ENCODE results near the gene LSM3.

The LSM3 gene

DNA sequence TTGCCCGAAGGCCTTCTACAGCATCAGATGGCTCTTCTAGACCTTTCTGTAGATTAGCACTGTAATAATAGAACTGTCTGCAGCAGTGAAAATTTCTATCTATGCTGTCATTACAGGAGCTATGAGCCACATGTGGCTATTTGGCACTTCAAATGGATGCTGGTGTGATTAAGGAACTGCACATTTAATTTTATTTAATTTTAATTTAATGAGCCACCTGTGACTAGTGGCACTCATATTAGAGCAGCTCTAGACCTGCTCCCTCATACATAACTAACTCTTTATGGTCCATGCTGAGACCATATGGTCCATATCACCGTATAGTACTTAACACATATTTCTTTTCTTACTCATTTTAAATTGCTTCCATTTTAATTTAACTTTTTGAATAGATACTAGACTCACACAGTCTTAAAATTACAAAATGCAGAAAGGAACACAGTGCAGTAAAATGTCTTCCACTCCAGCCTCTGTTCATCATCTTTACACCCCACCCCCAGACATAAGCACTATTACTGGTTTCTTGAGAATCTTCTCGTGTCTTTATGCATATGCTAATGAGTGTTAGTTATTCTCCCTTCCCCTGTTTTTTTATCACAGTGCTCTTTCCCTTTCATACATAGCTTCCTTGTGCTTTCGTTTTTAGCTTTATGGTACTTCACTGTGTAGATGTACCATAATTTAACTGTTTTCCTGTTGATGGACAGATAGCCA lies 9.6 kb downstream of the LSM3 start:
- no peaks in the 10 kb centered on the region for H3K27me3 ChIP-seq (ENCODE audit: control insufficient read depth, insufficient read depth, low read length, poor library complexity, severe bottlenecking)
- H3K4me3 ChIP-seq (ENCODE audit: insufficient read depth, low read depth, low read length), result no peak overlapping the region
- H3K36me3 ChIP-seq (ENCODE audit: control insufficient read depth, insufficient read depth, low read length), result peaks cover 6% of the 10 kb centered on the region
- H3K27ac ChIP-seq (ENCODE audit: insufficient read depth, low read depth, low read length, poor library complexity, severe bottlenecking), result no peak overlapping the region
- no peaks in the 10 kb centered on the region for H3K9me3 ChIP-seq (ENCODE audit: control insufficient read depth, low read length)
- 89 to 95% methylated on average over 3 of the region's 4 CpGs for WGBS, 2 experiments
- no peaks in the 10 kb centered on the region for H3K4me1 ChIP-seq (ENCODE audit: control insufficient read depth, insufficient read depth, low read length)

DNA sequence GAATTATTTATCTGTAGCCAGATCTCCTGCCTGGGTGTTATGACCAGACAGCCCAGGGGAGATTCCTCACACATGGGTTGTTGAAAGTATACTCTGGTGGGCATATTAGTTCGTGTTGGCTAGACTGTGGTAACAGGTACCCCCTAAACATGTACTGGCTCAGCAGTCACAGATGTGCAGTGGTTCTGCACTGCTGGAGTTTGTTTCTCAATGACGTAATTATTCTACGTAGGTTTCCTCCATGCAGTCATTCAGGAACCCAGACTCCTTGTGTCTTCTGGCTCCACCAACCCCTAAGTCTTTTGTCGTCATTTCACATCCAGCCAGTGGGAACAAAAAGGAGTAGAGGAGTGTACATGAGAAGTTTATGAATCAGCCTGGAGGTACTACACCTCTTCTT lies 16.2 kb downstream of the LSM3 start:
- Histone ChIP-seq H3K27ac (ENCODE audit: insufficient read depth, low read depth, low read length, poor library complexity, severe bottlenecking) (no peak overlapping the region), H3K9me3 (ENCODE audit: control insufficient read depth, low read length) (no peaks in the 10 kb centered on the region), H3K4me3 (ENCODE audit: insufficient read depth, low read depth, low read length) (no peak overlapping the region), H3K27me3 (ENCODE audit: control insufficient read depth, insufficient read depth, low read length, poor library complexity, severe bottlenecking) (no peaks in the 10 kb centered on the region), H3K36me3 (ENCODE audit: control insufficient read depth, insufficient read depth, low read length) (peaks cover 7% of the 10 kb centered on the region), H3K4me1 (ENCODE audit: control insufficient read depth, insufficient read depth, low read length) (no peaks in the 10 kb centered on the region)
- 97% methylated on average over 4 of the region's 4 CpGs for WGBS, 2 experiments

DNA sequence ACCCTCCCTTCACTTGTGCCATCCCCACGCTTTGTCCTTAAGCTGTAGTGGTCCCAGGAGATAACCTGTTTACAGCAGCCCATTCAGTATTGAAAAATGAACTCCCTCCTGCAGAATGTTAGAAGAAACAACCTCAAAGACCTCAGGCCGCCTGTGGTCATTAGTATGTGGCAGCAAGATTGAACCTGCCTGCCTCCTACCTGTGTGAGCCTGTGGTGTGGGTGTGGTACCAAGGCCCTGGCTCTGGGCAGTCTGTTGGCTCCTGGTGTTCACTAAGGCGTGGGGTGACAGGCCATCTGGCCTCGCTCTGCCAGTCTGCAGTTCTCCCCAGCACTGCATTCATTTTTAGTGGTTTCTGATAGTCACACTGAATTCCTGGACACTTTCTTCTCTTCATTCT lies 21.0 kb downstream of the LSM3 start:
- Histone ChIP-seq H3K27me3 (ENCODE audit: control insufficient read depth, insufficient read depth, low read length, poor library complexity, severe bottlenecking) (no peaks in the 10 kb centered on the region), H3K27ac (ENCODE audit: insufficient read depth, low read depth, low read length, poor library complexity, severe bottlenecking) (no peak overlapping the region), H3K36me3 (ENCODE audit: control insufficient read depth, insufficient read depth, low read length) (peaks cover 7% of the 10 kb centered on the region), H3K4me1 (ENCODE audit: control insufficient read depth, insufficient read depth, low read length) (no peaks in the 10 kb centered on the region), H3K9me3 (ENCODE audit: control insufficient read depth, low read length) (no peaks in the 10 kb centered on the region), H3K4me3 (ENCODE audit: insufficient read depth, low read depth, low read length) (no peak overlapping the region)
- WGBS, 2 experiments, result 93 to 97% methylated on average over 4 of the region's 4 CpGs

DNA sequence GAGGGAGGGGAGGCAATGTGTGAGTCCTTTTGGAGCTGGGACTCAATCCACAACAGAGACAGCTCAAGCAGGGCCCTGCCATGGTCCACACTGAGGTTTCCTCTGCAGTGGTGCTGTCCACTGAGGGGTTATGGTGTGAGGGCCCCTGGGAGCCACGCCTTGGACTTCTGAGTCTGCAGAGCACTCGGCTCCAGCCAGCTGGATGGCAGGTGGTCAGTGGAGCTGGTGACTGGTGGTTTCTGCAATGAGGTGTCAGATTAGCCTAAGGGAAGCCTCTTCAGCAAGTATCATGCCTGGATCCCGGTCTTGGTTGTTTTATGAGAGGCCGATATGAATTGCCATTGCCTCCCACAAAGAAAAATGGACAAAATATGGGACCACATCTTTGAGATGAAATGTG lies 21.7 kb downstream of the LSM3 start:
- Histone ChIP-seq H3K9me3 (ENCODE audit: control insufficient read depth, low read length) (no peaks in the 10 kb centered on the region), H3K27ac (ENCODE audit: insufficient read depth, low read depth, low read length, poor library complexity, severe bottlenecking) (no peak overlapping the region), H3K4me3 (ENCODE audit: insufficient read depth, low read depth, low read length) (no peak overlapping the region), H3K36me3 (ENCODE audit: control insufficient read depth, insufficient read depth, low read length) (peaks cover 7% of the 10 kb centered on the region), H3K4me1 (ENCODE audit: control insufficient read depth, insufficient read depth, low read length) (no peaks in the 10 kb centered on the region), H3K27me3 (ENCODE audit: control insufficient read depth, insufficient read depth, low read length, poor library complexity, severe bottlenecking) (no peaks in the 10 kb centered on the region)
- WGBS, 2 experiments, result 85 to 92% methylated on average over 4 of the region's 4 CpGs

DNA sequence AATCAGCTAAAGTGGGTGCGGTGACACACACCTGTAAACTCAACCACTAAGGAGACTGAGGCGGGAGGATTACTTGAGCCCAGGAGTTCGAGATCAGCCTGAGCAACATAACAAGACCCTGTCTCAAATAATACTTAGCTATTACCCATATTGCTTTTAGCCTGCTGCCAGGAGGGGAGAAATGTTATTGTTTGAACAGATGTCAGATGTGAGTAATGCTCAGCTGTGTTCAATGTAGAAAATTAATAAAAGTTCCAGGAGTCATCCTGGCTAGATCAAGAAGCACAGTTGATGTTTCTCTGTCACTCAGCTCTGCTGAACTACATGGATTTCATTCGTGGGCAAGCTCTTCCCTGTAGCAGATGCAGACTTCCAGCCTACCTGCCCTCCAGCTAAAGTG lies 22.2 kb downstream of the LSM3 start:
- Histone ChIP-seq H3K4me1 (ENCODE audit: control insufficient read depth, insufficient read depth, low read length) (no peaks in the 10 kb centered on the region), H3K9me3 (ENCODE audit: control insufficient read depth, low read length) (no peaks in the 10 kb centered on the region), H3K4me3 (ENCODE audit: insufficient read depth, low read depth, low read length) (no peak overlapping the region), H3K36me3 (ENCODE audit: control insufficient read depth, insufficient read depth, low read length) (peaks cover 7% of the 10 kb centered on the region), H3K27me3 (ENCODE audit: control insufficient read depth, insufficient read depth, low read length, poor library complexity, severe bottlenecking) (no peaks in the 10 kb centered on the region), H3K27ac (ENCODE audit: insufficient read depth, low read depth, low read length, poor library complexity, severe bottlenecking) (no peak overlapping the region)
- 88 to 93% methylated on average over 4 of the region's 4 CpGs for WGBS, 2 experiments

DNA sequence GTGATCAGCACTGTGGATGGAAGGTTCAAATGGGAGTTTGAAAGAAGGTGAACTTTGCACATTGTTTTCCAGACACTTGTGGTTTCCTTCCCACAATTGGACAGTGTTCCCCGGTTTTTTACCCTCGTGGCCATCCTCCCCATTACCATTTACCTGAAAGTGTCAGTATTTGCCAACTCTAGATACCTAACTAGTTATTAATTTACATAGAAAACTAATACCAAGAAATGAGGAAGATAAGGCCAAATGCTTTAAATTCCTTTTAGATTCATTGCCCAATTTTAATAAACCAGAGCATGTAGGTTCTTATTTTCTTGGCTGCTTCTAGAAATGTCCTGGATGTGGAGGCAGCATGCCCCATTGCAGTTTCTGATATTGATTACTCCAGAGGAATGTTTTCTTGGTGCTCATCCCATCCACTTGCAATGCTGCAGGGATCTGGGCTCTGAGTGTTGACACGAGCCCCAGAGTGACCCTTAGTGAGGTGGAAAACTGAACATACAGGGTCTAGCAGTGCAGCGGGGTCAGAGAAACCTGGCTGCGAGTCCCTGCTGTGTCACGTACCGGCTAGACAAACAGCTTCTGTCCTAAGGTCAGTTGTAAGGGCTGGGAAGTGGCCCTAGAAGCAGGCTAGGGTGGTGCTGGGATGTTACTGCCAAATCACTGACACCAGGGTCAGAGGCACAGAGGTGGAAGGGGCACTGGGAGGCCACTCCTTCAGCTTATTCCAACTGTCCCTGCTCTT lies 23.5 kb downstream of the LSM3 start:
- no peaks in the 10 kb centered on the region for H3K27me3 ChIP-seq (ENCODE audit: control insufficient read depth, insufficient read depth, low read length, poor library complexity, severe bottlenecking)
- WGBS, 2 experiments, result 93 to 96% methylated on average over 7 of the region's 7 CpGs
- no peaks in the 10 kb centered on the region for H3K9me3 ChIP-seq (ENCODE audit: control insufficient read depth, low read length)
- H3K4me1 ChIP-seq (ENCODE audit: control insufficient read depth, insufficient read depth, low read length), result no peaks in the 10 kb centered on the region
- H3K27ac ChIP-seq (ENCODE audit: insufficient read depth, low read depth, low read length, poor library complexity, severe bottlenecking), result no peak overlapping the region
- no peak overlapping the region for H3K4me3 ChIP-seq (ENCODE audit: insufficient read depth, low read depth, low read length)
- H3K36me3 ChIP-seq (ENCODE audit: control insufficient read depth, insufficient read depth, low read length), result peaks cover 7% of the 10 kb centered on the region

DNA sequence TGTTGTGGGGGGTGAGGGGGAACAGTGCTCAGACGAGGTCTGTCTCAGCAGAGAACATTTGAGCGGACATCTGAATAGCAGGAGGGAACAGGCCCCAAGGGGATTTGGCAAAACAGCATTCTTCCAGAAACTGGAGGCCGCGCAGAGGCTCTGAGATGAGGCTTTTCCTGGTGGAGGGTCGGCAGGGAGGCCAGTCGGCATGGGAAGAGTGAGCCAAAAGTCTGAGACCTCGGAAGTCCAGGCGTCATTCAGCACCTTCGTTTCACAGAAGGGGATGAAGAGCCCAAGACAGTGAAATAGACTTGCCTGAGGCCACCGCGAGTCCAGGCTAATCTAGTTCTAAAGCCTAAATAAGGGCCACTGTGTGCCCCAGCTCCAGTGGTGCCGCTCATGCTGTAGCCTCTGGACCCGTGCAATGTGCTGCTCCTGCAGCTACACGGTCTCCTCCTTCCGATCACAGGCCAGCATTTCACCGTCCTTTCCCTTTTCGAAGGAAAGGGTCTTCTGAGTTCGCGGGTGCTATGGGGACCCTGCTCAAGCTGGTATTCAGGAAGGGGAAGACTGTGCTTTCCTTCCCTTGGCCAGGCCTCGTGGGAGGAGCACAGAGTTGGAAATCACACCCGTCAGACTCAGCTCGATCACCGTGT lies 24.4 kb downstream of the LSM3 start:
- Histone ChIP-seq H3K4me3 (ENCODE audit: insufficient read depth, low read depth, low read length) (no peak overlapping the region), H3K9me3 (ENCODE audit: control insufficient read depth, low read length) (no peaks in the 10 kb centered on the region), H3K27ac (ENCODE audit: insufficient read depth, low read depth, low read length, poor library complexity, severe bottlenecking) (no peak overlapping the region), H3K36me3 (ENCODE audit: control insufficient read depth, insufficient read depth, low read length) (peaks cover under 1% of the 10 kb centered on the region), H3K27me3 (ENCODE audit: control insufficient read depth, insufficient read depth, low read length, poor library complexity, severe bottlenecking) (no peaks in the 10 kb centered on the region), H3K4me1 (ENCODE audit: control insufficient read depth, insufficient read depth, low read length) (no peaks in the 10 kb centered on the region)
- WGBS, 2 experiments, result 79 to 81% methylated on average over 23 of the region's 23 CpGs

DNA sequence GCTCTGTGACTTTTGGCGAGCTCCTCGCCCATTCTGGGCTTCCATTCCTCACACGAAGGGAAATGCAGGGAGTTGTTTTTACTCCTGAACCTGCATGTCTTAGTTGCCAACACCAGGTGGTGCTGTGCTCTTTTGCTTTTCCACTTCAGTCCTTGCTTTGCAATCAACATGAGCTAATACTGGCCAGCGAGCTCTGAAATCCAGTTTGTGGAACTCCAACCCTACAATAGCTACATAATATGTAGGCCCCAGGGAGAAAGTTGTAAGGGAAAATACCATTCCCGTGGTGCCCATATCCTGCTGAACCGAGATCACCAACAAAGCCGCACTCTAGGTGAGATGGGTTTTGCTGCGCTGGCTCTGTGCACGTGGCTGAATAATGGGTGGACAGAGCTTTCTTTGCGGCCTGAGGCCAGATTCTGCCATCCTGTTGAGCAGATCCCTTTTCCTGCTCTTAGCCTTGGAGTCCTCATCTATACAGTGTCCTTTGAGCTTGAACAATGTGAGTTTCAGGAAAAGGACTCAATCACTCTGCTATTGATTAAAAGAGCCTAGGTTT lies 25.0 kb downstream of the LSM3 start:
- WGBS, 2 experiments, result 62 to 64% methylated on average over 10 of the region's 10 CpGs
- H3K27ac ChIP-seq (ENCODE audit: insufficient read depth, low read depth, low read length, poor library complexity, severe bottlenecking), result no peak overlapping the region
- no peaks in the 10 kb centered on the region for H3K4me1 ChIP-seq (ENCODE audit: control insufficient read depth, insufficient read depth, low read length)
- no peaks in the 10 kb centered on the region for H3K27me3 ChIP-seq (ENCODE audit: control insufficient read depth, insufficient read depth, low read length, poor library complexity, severe bottlenecking)
- H3K4me3 ChIP-seq (ENCODE audit: insufficient read depth, low read depth, low read length), result no peak overlapping the region
- no peaks in the 10 kb centered on the region for H3K9me3 ChIP-seq (ENCODE audit: control insufficient read depth, low read length)
- no peaks in the 10 kb centered on the region for H3K36me3 ChIP-seq (ENCODE audit: control insufficient read depth, insufficient read depth, low read length)

DNA sequence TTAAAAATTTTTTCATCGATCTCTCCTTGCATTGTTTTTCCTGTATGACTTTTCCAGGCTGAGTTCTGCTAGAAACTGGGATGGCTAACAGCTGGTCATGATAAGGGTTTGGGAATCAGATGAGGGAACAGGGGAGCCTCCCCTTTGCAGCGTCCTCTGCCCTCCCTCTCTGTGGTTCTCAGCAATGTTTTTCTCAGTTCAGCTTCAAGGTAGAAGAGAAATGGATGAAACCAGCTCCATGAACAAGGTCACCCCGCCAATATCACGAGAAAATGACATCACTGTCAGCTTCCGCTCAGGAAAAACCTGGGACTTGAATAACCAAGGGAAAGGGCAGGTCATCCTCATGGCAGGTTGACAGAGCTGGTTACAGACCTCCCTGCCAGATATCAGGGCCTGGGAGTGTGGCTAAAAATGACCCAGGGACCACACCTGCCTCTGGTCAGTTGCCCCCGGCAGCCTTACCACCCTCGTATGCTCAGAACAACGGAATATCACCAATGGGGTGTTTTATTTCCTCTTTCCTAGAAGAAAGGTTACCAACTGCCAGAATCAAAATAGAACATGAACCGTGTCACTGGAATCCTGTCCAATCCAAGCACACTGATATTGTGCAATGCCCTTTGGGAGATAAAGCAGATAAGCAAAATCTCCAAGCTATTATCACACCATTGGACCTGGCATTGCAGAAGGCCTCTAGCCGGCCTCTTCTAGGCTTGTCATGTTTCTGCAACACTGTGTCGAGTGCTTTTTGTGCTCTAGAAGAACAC lies 26.1 kb downstream of the LSM3 start:
- H3K27me3 ChIP-seq (ENCODE audit: control insufficient read depth, insufficient read depth, low read length, poor library complexity, severe bottlenecking), result no peaks in the 10 kb centered on the region
- no peaks in the 10 kb centered on the region for H3K4me1 ChIP-seq (ENCODE audit: control insufficient read depth, insufficient read depth, low read length)
- no peak overlapping the region for H3K4me3 ChIP-seq (ENCODE audit: insufficient read depth, low read depth, low read length)
- WGBS, 2 experiments, result 93 to 94% methylated on average over 11 of the region's 11 CpGs
- no peaks in the 10 kb centered on the region for H3K9me3 ChIP-seq (ENCODE audit: control insufficient read depth, low read length)
- no peaks in the 10 kb centered on the region for H3K36me3 ChIP-seq (ENCODE audit: control insufficient read depth, insufficient read depth, low read length)
- no peak overlapping the region for H3K27ac ChIP-seq (ENCODE audit: insufficient read depth, low read depth, low read length, poor library complexity, severe bottlenecking)
